NCI-H1417 (cell line): ENCODE results near the gene OGFR.
"Not testable (repeated sequence)": the region's sequence is repeated elsewhere in the genome, so short reads cannot be mapped to it uniquely, and the experiment has no call there.

Source experiments
- DNase-seq, 3 experiments: peaks; one replicate each; lab custom pipeline; 2025; lab: John Stamatoyannopoulos, UW

OGFR gene

DNA sequence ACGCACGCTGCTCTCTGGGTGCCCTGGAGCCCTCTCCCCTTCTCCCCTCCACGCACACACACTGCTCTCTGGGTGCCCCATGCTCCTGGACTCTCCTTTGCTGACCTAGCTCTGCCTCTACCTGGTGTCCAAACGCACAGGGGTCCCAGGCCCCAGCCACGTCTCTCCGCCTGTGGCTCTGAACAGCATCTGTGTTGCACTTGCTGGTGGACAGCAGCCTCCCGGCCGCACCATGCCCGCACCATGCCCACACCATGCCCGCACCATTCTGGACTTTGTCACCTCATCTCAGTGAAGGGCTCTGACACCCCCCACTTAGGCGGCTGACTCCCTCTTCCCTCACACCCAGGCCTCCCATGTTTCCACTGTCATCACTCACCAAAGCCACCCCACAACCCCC is 35.2 kb downstream of the OGFR start:
- DNase-seq: no peak

DNA sequence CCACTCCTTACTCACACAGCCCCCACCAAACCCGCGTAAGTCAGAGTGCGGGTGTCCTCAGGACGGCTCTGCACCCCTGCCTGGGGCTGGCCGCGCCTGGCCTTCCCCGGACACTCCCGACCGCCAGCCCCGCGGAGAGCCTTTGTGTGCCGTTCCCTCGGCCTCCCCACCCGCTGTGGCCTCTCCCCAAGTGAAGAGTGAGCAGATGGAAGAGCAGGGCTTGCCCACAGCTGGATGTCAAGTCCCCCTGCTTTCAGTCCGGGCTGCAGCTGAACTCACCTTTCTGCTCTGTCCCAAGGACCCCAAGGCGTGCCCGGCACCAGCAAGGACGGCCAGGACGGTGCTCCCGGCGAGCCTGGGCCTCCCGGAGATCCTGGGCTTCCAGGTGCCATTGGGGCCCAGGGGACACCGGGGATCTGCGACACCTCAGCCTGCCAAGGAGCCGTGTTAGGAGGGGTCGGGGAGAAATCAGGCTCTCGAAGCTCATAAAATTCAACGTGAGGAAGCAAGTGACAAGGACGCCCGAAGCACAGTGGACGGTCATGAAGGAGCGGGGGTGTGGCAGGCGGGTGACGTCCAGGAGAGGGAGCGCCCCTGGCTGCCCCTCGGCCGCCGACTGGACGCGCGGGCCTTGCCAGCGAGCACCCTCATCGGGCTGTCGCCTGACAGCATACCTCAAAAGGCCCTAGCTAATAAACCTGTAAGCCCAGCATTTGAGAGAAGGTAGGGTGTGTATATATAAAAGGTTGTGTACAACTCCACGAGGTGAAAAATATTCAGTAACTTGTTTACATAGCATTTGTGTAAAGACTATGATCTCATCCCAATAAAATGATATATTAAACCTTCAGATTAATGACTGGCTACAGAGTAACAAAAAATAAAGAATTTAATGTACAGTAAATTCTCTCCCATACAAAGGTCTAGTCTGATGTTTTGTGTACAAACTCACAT is 35.9 kb downstream of the OGFR start:
- DNase-seq: peak in 2 of 3 experiments; percentile 26 to 46

DNA sequence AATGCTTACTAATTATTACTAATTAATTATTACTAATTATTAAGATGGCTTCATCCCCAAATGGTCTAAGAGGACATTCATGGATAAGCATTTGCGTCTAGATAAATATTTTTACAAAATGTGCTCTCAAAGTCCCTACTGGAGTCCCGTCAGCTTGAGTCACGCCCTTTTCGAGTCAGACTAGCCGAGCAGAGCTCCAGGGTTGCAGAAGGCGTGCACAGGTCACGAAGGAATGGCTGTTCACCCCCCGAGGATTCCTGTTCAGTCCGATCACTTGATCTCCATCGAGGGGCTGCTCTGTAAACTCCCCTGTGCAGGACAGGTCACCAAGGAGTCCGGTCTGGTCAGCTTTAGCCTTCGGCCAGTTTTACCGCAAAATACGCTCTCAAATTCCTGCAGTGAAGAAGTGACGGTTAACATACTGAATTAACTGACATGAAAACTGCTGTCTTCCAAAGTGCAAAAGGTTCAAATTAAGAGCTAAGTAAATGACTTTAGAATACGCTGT is 37.1 kb downstream of the OGFR start:
- no peak for DNase-seq

DNA sequence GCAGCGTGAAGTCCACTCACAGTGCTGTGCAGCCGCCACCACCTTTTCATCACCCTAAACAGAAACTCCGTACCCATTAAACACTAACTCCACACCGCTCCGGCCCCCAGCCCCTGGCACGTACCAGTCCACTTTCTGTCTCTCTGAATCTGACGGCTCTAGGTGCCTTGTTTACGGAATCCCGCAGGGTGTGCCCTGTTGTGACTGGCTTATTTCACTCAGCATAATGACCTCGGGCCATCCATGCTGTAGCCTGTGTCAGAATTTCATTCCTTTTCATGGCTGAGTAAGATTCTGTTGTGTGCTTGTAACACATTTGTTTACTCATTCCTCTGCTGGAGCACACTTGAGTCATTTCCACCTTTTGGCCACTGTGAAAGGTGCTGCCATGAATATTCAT is 39.0 kb downstream of the OGFR start:
- DNase-seq: no peak

DNA sequence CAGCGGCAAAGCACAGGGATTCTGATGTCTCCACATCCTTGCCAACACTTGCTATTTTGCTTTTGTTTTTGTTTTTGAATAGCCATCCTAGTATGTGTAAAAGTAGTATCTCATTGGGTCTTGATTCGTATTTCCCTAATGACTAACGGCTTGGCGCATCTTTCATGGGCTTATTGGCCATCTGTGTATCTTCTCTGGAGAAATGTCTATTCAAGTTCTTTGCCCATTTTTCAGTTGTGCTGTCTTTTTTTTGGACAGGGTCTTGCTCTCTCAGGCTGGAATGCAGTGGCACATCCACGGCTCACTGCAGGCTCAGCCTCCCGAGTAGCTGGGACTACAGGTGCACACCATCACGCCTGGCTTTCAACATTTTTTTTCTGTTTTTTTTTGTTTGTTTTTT is 39.5 kb downstream of the OGFR start:
- DNase-seq: no peak

DNA sequence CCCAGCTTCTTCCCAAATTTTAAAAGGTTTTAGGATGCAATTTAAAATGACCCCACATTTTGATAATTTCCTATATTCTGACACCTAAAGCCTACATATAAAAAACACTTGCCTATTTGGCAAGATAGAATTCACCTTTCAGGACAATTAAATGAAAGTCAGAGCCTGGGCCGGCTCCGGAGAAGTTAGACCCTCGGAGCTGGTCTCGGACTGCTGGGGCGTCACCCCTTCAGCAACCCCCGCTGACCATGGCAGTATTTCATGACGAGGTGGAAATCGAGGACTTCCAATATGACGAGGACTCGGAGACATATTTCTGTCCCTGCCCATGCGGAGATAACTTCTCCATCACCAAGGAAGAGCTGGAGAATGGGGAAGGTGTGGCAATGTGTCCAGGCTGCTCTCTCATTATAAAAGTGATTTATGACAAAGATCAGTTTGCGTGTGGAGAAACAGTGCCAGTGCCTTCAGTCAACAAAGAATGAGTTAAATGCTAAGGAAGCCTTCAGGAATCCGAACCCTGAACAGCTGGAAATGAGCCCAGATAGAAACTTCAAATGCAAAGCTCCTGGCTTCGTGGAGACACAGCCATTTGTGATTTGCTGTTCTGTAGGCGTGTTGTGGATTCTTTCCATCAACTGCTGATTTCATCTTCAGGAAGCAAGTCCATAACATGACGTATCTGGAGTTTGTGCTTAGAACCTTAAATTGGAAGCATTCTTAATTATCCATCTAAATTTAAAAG is 41.0 kb downstream of the OGFR start:
- no peak for DNase-seq

DNA sequence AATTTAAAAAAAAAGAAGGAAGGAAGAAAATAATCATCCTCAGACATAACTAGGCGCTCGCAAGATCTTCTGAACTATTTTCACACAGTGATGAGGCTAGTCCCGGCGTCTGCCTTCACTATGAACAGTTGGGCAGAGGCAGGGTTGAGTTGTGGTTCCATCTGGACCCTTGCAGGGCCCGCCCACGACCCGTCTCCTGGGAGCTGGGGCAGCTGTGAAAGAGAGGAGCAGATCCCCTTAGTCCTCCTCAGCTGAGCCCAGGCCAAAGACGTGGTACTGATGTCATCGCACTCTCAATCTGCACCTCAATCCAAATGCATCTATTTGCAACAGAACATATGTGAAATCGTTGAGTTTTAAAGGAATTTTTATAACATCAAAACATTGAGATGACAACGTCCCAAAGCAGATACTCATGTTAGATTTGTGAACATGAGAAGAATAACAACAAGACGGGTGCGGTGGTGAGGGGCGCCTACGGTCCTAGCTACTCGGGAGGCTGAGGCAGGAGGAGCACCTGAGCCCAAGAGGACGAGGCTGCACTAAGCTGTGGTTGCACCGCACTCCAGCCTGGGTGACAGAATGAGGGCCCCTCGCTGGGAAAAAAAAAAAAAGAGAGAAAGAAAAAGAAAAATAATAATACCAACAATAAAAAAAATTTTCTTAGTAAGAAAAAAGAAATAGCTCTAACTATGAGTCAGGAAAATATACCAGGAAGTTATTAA is 41.7 kb downstream of the OGFR start:
- DNase-seq: no peak

DNA sequence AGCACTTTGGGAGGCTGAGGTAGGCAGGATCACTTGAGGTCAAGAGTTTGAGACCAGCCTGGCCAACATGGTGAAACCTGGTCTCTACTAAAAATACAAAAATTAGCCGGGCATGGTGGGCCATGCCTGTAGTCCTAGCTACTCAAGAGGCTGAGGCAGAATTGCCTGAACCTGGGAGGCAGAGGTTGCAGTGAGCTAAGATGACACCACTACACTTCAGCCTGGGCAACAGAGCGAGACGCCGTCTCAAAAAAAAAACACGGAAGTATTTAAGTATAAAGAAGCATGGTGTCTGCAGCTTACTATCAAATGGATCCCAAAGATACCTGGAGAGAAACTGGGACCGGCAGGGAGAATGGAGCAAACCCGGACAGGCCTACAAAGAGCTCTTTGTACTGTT is 44.3 kb downstream of the OGFR start:
- DNase-seq: not testable (repeated sequence)

DNA sequence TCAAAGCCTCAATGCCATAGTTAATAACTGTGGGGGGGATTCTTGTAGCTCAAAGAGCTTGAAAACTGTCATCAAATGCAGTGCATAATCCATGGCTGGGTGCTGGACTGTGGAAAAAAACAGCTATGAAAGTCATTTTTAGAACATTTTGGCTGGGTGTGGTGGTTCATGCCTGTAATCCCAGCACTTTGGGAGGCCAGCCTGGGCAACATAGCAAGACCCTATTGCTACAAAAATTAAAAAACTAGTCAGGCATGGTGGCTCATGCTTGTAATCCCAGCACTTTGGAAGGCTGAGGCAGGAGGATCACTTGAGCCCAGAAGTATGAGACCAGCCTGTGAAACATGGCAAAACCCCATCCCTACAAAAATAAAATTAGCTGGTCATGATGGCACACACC is 44.8 kb downstream of the OGFR start:
- no peak for DNase-seq

DNA sequence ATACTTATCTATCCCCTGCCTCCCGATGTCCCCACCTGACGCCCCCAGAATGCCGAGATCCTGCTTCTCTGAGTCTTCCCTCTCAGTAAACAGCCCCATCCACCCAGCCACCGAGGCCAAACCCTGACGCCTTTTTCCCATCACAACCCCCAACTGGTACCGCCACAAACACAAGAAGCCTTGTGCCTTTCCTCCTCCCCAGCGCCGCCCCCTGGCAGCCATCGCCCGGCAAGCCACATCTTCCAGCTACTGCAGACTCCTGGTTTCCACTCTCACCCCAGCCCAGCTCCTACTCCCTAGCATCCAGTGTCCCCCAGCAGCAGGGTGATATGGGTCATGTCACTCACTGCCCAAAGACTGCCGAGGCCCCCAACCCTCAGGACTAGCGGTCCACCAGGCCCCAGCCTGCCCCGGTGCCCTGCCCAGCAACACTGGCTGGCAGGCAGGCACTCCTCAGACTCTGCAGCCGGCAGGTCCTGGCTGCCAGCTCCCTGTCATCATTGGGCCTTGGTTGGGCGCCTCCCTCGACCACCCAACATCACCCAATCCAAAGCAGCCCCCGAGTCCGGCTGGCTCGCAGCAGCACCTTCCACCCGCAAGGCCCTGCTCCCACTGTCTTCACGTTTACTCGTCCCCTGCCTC is 45.8 kb downstream of the OGFR start:
- DNase-seq: no peak

DNA sequence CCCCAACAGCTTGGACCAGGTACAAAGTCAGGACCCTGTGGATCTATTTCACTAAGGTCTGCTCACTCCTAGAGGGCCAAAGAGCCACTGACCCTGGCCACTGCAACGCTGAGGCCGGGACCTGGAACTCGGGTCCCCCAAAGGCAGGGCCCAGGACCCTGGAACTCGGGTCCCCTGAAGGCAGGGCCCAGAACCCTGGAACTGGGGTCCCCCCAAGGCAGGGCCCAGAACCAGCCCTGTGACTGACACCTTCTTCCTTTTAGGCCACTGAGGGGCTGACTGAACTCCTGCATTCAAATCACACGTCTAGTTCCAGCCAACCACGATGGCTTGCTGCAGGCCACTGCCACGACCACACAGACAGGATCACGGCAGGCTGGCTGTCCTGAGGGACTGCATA is 47.6 kb downstream of the OGFR start:
- DNase-seq: no peak

DNA sequence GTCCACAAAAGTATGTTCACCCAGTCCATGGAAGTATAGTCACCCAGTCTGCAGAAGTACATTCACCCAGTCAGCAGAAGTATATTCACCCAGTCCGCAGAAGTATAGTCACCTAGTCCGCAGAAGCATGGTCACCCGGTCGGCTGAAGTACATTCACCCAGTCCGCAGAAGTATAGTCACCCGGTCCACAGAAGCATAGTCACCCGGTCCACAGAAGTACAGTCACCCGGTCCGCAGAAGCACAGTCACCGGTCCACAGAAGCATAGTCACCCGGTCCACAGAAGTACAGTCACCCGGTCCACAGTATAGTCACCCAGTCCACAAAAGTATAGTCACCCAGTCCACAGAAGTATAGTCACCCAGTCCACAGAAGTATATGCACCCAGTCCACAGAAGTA is 48.2 kb downstream of the OGFR start:
- no peak for DNase-seq

DNA sequence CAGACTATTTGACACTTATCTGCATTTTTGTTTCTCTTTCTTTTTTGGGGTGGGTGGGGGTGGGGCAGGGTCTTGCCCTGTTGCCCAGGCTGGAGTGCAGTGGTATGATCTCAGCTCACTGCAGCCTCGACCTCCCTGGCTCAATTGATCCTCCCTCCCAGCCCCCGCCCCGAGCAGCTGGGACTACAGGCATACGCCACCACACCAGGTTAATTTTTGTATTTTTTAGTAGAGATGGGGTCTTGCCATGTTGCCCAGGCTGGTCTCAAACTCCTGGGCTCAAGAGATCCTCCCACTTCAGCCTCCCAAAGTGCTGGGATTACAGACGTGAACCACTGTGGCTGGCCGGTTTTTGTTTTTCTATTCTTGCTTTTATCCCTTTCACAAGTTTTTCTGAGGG is 48.7 kb downstream of the OGFR start:
- not testable (repeated sequence) for DNase-seq

DNA sequence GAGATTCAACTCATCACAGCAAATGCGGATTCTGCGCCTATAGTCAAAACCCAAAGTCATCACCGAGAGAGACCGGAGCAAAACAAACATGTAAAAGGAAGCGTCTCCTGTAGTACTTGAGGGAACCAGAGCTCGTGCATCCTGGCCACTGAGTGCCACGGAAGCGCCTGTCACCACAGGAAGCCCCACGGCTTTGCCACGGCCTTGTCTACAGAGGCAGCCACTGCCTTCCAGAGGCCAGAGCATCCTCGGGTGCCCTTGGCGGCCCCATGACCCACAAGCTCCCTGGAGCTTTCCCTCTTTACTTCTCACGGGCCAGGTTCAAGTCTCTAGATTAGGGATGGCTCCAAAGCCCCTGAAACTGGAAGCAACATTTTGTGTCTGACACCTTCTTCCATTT is 49.5 kb downstream of the OGFR start:
- DNase-seq: no peak

DNA sequence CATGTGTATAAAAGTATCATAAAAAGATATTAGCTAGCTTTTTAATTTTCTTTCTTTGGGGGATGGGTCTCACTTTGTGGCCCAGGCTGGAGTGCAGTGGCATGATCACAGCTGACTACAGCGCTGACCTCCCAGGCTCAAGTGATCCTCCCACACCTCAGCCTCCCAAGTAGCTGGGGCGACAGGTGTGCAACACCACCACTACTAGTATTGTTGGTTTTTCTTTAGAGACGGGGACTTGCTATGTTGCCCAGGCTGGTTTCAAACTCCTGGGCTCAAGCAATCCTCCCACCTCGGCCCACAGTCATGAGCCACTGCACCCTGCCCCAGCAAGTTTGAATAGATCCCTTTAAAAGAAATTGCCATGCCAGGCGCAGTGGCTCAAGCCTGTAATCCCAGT is 50.5 kb downstream of the OGFR start:
- DNase-seq: no peak

DNA sequence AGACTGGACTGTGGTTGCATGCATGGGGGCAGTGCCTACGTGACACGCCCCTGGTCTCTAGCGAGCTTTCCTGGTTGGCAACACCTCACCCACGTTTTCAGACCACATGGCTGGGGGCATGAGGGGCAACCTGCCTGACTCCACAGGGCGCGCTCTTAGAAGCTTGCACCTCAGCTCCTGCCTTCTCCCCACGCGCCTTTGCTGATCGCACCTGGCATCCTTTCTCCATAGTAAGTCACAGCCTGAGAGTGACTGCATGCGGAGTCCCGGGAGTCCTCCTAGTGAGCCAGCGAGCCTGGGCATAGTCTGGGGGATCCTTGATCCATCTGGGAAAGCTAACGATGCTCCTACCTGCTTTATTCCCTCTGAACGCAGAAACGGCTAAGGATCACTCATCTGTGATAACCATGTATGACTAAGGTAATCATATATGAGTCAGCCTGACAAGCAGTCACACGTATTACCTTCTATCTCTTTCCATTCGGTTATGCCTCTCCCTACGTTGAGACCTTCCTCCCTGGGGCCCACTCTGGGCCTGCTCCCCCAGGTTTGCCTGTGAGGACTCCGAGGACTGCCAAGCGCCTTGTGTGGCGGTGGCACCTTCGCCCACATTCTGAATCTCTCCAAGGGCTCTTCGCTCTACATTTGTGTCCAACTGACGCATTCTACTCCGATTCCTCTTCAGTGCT is 52.4 kb downstream of the OGFR start:
- no peak for DNase-seq

DNA sequence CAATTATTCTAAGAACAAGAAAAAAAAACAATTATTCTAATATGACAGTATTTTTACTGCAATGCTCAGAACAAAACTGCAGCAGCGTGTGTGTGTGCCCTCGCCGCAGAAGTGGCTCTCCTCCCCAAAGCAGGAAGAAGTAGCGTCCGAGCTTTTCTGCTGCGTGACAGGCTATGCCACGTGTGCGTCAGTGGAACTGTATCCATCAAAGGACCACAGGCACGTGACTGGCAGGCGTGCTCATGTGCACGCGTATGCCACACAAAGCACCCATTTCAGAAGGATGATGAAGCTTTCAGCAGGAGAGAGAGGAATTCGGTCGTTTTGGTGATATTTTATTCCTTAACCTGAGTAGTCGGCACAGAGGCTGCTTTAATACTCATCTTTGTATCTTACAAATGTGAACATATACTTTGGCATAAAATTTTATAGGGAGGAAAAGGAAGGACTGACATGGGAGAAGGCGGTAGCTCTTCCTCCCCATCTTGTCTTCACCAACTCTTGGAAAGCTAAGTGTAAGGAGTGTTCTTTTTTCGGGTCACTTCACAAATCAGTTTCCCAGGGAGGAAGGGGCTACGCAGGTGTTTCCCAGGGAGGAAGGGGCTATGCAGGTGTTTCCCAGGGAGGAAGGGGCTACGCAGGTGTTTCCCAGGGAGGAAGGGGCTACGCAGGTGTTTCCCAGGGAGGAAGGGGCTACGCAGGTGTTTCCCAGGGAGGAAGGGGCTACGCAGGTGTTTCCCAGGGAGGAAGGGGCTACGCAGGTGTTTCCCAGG is 53.6 kb downstream of the OGFR start:
- DNase-seq: no peak

DNA sequence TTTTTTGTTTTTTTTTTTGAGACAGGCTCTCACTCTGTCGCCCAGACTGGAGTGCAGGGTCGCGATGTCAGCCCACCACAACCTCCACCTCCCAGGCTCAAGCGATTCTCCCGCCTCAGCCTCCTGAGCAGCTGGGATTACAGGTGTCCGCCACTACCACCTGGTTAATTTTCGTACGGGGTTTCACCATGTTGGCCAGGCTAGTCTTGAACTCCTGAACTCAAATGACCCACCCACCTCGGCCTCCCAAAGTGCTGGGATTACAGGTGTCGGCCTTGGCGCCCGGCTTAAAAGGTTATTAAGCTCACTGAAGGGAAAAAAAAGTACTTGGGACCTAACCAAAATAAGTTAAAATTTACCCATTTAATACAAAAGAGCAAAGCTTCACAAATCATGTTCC is 55.1 kb downstream of the OGFR start:
- no peak for DNase-seq

DNA sequence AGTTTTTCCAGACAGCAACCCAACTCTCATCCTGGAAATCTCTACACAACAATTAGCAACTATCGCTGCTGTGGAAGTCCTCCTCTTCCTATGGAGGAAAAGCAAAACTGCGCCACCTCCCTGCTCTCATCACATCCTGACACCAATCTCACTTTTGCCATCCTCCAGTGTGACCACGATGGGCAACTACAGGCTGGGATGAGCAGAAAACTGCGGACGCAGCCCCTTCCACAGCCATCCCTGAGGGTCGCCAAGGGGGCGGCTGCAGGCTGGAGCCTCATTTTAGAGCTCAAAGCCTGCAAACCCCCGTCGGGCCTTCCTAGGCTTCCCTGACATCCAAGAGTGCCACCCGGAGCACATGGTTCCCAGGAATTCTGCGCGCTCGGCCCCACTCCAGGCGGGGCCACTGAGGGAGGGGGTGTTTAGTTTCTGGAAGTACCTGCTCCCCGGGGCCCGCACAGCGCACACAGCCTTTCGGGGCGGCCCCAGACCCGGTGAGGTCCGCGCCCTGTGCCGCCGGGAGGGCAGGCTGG is 55.8 kb downstream of the OGFR start:
- DNase-seq: peak in 2 of 3 experiments; percentile 52 to 67
